OCI-LY1 (cell line): ENCODE measurements around the gene TMEM11.

ENCODE experiments used
- H2AFZ ChIP-seq: fragments of 200-600 bp; sonication (generic), shearing (Covaris generic); 2 replicates; pipeline ENCODE4 v1.6.0; 2014; ENCODE audit warnings: antibody characterized with exemption, mild to moderate bottlenecking, low read length
- H3F3A ChIP-seq: fragments of 200-600 bp; sonication (generic), shearing (Covaris generic); 2 replicates; pipeline ENCODE4 v1.6.0; 2014; ENCODE audit warnings: mild to moderate bottlenecking, antibody characterized with exemption, low read length, moderate library complexity; ENCODE audit not compliant: insufficient read depth
- H3K27ac ChIP-seq: fragments of 200-600 bp; sonication (generic); 2 replicates; pipeline ENCODE4 v1.5.1; 2014; ENCODE audit warnings: low read length, mixed run types, mild to moderate bottlenecking, low read depth; ENCODE audit not compliant: poor library complexity, severe bottlenecking
- H3K27me3 ChIP-seq: fragments of 200-600 bp; sonication (generic); 2 replicates; pipeline ENCODE4 v1.6.0; 2014; ENCODE audit warnings: antibody characterized with exemption, mild to moderate bottlenecking, low read length, moderate library complexity; ENCODE audit not compliant: insufficient read depth
- H3K36me3 ChIP-seq: fragments of 200-600 bp; sonication (generic); 2 replicates; pipeline ENCODE4 v1.6.1; 2014; ENCODE audit warnings: mild to moderate bottlenecking, antibody characterized with exemption, low read length, moderate library complexity, mixed read lengths; ENCODE audit not compliant: insufficient read depth
- H3K4me1 ChIP-seq: fragments of 200-600 bp; sonication (generic); 2 replicates; pipeline ENCODE4 v1.5.1; 2014; ENCODE audit warnings: mild to moderate bottlenecking, low read length, moderate library complexity; ENCODE audit not compliant: insufficient read depth, severe bottlenecking
- H3K4me2 ChIP-seq: fragments of 200-600 bp; sonication (generic), shearing (Covaris generic); 2 replicates; pipeline ENCODE4 v1.6.1; 2014; ENCODE audit warnings: low read length
- H3K4me3 ChIP-seq: fragments of 200-600 bp; sonication (generic); 2 replicates; pipeline ENCODE4 v1.5.1; 2014; ENCODE audit warnings: low read length, low read depth, mild to moderate bottlenecking, mixed read lengths; ENCODE audit not compliant: poor library complexity, severe bottlenecking
- H3K79me2 ChIP-seq: fragments of 200-600 bp; shearing (Covaris generic); 2 replicates; pipeline ENCODE4 v1.6.1; 2016; ENCODE audit warnings: mixed run types, low read length, mixed read lengths; ENCODE audit not compliant: insufficient read depth
- H3K9ac ChIP-seq: fragments of 200-600 bp; sonication (generic), shearing (Covaris generic); 2 replicates; pipeline ENCODE4 v1.6.1; 2014; ENCODE audit warnings: mild to moderate bottlenecking, low read length, mixed read lengths
- H3K9me2 ChIP-seq: fragments of 200-600 bp; sonication (generic), shearing (Covaris generic); 2 replicates; pipeline ENCODE4 v1.6.1; 2014; ENCODE audit warnings: low read depth, mild to moderate bottlenecking, low read length, mixed read lengths
- H3K9me3 ChIP-seq: fragments of 200-600 bp; shearing (Covaris generic); 2 replicates; pipeline ENCODE4 v1.6.1; 2014; ENCODE audit warnings: low read length, mixed read lengths
- H4K20me1 ChIP-seq: fragments of 200-600 bp; sonication (generic), shearing (Covaris generic); 2 replicates; pipeline ENCODE4 v1.6.0; 2016; ENCODE audit warnings: mild to moderate bottlenecking, low read length; ENCODE audit not compliant: insufficient read depth
- EZH2 ChIP-seq: fragments of 200-600 bp; sonication (generic), shearing (Covaris generic); IDR thresholded peaks from 2 replicates; pipeline ENCODE4 v1.8.0; 2017; ENCODE audit warnings: borderline replicate concordance, mixed run types, mild to moderate bottlenecking, antibody characterized with exemption, low read length, moderate library complexity, mixed read lengths
- TF ChIP-seq, protein P1 (sequence below): fragments of 200-600 bp; sonication (generic), shearing (Covaris generic); IDR thresholded peaks from 2 replicates; pipeline ENCODE4 v1.5.1; 2017; ENCODE audit warnings: mild to moderate bottlenecking, antibody characterized with exemption, low read length, moderate library complexity, mixed read lengths

The TMEM11 gene

DNA sequence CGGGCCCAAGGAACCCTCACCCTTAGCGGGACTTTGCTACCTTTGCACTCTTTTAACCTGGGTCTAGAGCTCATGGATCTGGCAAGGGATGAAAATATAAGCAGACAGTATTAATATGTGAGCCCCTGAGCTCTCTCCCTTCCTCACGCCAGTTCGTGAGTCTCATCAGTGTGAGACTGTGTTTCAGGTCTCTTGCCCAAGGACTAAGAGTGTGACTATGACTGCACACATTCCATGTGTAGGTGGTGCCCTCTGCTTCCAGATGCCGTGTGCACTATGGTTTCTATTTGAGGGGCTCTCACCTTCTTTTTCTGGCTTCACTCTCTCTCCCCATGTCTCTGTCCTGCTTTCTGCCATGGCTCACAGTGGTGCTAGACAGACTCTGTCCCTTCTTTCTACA is 46.7 kb downstream of the TMEM11 start:
- H3K4me3 ChIP-seq = no peak overlapping the region
- H3K9ac ChIP-seq = no peak overlapping the region
- no peaks in the 10 kb centered on the region for H3K79me2 ChIP-seq
- no peak overlapping the region for H3K27ac ChIP-seq
- TF ChIP-seq EZH2 = no peak
- TF ChIP-seq, protein P1, sequence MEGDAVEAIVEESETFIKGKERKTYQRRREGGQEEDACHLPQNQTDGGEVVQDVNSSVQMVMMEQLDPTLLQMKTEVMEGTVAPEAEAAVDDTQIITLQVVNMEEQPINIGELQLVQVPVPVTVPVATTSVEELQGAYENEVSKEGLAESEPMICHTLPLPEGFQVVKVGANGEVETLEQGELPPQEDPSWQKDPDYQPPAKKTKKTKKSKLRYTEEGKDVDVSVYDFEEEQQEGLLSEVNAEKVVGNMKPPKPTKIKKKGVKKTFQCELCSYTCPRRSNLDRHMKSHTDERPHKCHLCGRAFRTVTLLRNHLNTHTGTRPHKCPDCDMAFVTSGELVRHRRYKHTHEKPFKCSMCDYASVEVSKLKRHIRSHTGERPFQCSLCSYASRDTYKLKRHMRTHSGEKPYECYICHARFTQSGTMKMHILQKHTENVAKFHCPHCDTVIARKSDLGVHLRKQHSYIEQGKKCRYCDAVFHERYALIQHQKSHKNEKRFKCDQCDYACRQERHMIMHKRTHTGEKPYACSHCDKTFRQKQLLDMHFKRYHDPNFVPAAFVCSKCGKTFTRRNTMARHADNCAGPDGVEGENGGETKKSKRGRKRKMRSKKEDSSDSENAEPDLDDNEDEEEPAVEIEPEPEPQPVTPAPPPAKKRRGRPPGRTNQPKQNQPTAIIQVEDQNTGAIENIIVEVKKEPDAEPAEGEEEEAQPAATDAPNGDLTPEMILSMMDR = no peak
- no peaks in the 10 kb centered on the region for H3K27me3 ChIP-seq
- H3K4me1 ChIP-seq = no peaks in the 10 kb centered on the region
- no peaks in the 10 kb centered on the region for H3K9me3 ChIP-seq
- H3K36me3 ChIP-seq = peaks cover 4% of the 10 kb centered on the region; the same call in 1 of the 2 replicates
- no peak overlapping the region for H3K4me2 ChIP-seq
- no peaks in the 10 kb centered on the region for H4K20me1 ChIP-seq
- no peak overlapping the region for H2AFZ ChIP-seq
- H3K9me2 ChIP-seq = no peaks in the 10 kb centered on the region
- H3F3A ChIP-seq = no peaks in the 10 kb centered on the region

DNA sequence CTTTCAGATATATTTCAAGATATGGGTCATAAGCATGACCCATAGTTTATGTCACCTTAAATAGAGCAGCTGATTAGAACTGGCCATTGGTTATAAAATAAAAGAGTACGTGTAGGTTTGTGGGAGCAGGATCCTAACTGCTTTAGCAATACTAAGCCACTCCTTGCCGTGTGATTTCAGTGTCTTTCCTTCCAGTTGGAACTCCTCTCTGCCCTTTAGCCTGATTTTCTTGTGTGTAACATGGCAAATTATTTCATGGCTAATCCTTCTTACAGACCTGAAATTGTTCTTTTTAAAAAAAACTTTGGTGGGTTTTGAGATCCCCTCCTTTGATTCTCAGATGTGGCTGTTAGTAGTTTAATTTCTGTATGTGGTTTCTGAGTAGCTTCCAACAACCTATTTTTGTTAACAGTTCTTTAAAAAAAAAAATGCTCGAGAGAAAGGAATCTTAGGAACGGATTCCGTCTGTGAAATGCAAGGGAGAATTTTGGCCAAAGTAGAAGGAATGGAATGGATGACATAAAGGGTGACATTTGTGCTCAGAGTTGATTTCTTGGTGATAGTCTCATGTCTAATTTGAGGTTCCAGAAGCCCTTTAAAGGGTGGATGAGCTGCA is 47.3 kb downstream of the TMEM11 start:
- no peaks in the 10 kb centered on the region for H3K27me3 ChIP-seq
- H3K4me1 ChIP-seq = no peaks in the 10 kb centered on the region
- no peak overlapping the region for H3K4me3 ChIP-seq
- H3K79me2 ChIP-seq = no peaks in the 10 kb centered on the region
- H3K27ac ChIP-seq = no peak overlapping the region
- TF ChIP-seq, protein P1 = no peak
- TF ChIP-seq EZH2 = no peak
- no peaks in the 10 kb centered on the region for H3K9me3 ChIP-seq
- no peak overlapping the region for H2AFZ ChIP-seq
- H3K4me2 ChIP-seq = no peak overlapping the region
- H4K20me1 ChIP-seq = no peaks in the 10 kb centered on the region
- no peaks in the 10 kb centered on the region for H3F3A ChIP-seq
- no peaks in the 10 kb centered on the region for H3K36me3 ChIP-seq
- H3K9ac ChIP-seq = no peak overlapping the region
- no peaks in the 10 kb centered on the region for H3K9me2 ChIP-seq

DNA sequence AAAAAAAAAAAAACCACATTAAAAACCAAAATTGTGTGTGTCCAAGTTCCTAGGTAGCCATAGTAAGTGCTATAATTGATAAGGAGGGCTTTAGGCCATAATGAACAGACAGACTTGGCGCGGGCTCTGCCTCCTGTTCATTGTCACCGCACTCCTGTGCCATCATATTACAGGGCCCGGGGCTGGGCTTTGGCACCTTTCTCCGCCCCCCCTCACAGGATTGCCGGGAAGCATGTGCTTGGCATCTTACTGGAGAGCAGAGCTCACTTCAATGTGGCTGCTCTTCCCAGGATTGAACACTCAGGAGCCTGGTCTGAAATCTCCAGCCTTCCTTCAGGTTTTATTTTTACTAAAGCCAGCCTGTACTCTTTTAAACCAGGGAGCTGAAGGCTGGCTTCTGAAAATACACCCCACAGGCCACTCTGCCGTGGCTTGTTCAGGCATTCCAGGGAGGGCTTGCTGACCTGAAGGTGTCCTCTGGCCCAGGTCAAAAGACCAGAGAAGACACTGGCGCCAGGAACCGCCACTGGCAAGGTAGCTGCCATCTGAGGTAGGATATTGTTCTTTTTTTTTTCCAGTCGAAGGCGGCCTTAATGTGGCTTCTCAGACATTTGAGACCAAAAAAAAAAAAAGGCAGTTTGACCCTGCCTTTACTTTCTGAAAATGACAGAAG is 47.9 kb downstream of the TMEM11 start:
- H3K9ac ChIP-seq = no peak overlapping the region
- H3K36me3 ChIP-seq = no peaks in the 10 kb centered on the region
- H3K27ac ChIP-seq = no peak overlapping the region

More for the DNA sequence above, 47.9 kb downstream of the TMEM11 start:
- no peaks in the 10 kb centered on the region for H3K79me2 ChIP-seq
- H3K4me1 ChIP-seq = no peaks in the 10 kb centered on the region
- H3K4me2 ChIP-seq = no peak overlapping the region
- H4K20me1 ChIP-seq = no peaks in the 10 kb centered on the region
- H3F3A ChIP-seq = no peaks in the 10 kb centered on the region
- no peak for TF ChIP-seq EZH2
- TF ChIP-seq, protein P1 = no peak
- no peaks in the 10 kb centered on the region for H3K9me3 ChIP-seq
- no peak overlapping the region for H3K4me3 ChIP-seq
- no peak overlapping the region for H2AFZ ChIP-seq
- no peaks in the 10 kb centered on the region for H3K9me2 ChIP-seq
- H3K27me3 ChIP-seq = no peaks in the 10 kb centered on the region
